NOMO-1 (cell line): Measurements from ENCODE around the gene CFAP46.

Source experiments
- DNase-seq, 2 experiments: peaks; one replicate each; lab custom pipeline; 2025; ENCODE audit not compliant: unreplicated experiment in 2 of 2; lab: John Stamatoyannopoulos, UW

The CFAP46 gene

GRCh38 chr10:132946806-132947546, 4.6 kb upstream of the CFAP46 start:
- DNase-seq, result no peak

GRCh38 chr10:132946311-132946710, 3.9 kb upstream of the CFAP46 start:
- no peak for DNase-seq

- DNase-seq, result no peak
Observed at GRCh38 chr10:132945894-132946255, 3.5 kb upstream of the CFAP46 start.

- DNase-seq, result no peak
Observed at GRCh38 chr10:132945125-132945893, 2.9 kb upstream of the CFAP46 start.

- DNase-seq, result no peak
Observed at GRCh38 chr10:132944510-132944909, 2.1 kb upstream of the CFAP46 start.

- no peak for DNase-seq
Observed at GRCh38 chr10:132943791-132944404, 1.5 kb upstream of the CFAP46 start.

GRCh38 chr10:132943058-132943790, 854 bp upstream of the CFAP46 start:
- no peak for DNase-seq

GRCh38 chr10:132941640-132942051, 724 bp downstream of the CFAP46 start:
- DNase-seq, result no peak

GRCh38 chr10:132940791-132941465, 1.4 kb downstream of the CFAP46 start:
- DNase-seq, result no peak

GRCh38 chr10:132939957-132940790, 2.2 kb downstream of the CFAP46 start:
- DNase-seq, result peak; percentile 50 to 51

GRCh38 chr10:132939378-132939955, 2.9 kb downstream of the CFAP46 start:
- DNase-seq, result no peak

GRCh38 chr10:132938472-132939339, 3.7 kb downstream of the CFAP46 start:
- DNase-seq, result no peak

- no peak for DNase-seq
Observed at GRCh38 chr10:132937861-132938260, 4.5 kb downstream of the CFAP46 start.

- no peak for DNase-seq
Observed at GRCh38 chr10:132934953-132935352, 7.4 kb downstream of the CFAP46 start.

GRCh38 chr10:132933308-132934042, 8.9 kb downstream of the CFAP46 start:
- DNase-seq, result no peak

- DNase-seq, result no peak
Observed at GRCh38 chr10:132932461-132933307, 9.7 kb downstream of the CFAP46 start.
